ENCODE data around the gene ATP1B3. TPM values are rescaled to one million over a fixed set of nuclear protein-coding genes. Genes with fewer than 3 reads are reported as not detected.

The ATP1B3 gene
- total and polyA plus RNA-seq, 9 of the 15 experiments (the other 6 are each of a cell fraction or from before 2014, with no cell fraction given), result 48.3 to 202 (median 123) TPM

DNA sequence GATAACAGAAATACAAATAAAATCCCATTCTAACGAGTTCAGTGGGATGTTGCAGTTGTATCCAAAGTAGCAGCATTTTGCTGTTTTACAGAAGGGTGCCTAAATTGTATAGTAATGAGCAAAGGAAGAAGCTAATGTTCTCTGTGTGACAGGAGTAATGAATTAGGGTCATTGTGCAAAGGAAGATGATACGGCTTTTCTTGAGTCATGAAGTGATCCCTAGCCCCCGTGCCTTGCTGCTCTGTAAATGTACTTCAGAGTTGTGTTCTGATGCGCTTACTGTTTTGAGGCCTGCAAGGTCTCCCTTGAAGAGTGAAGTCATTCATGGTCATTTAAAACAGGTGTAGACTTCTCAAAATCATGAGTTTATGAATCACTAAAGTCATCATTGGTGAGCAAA, 37.9 kb downstream of the ATP1B3 start (continued):
- no peak for TF ChIP-seq TAF9B (IDR thresholded peaks at IDR 0.05; ENCODE audit: partially characterized antibody)
- TF ChIP-seq, protein P1, sequence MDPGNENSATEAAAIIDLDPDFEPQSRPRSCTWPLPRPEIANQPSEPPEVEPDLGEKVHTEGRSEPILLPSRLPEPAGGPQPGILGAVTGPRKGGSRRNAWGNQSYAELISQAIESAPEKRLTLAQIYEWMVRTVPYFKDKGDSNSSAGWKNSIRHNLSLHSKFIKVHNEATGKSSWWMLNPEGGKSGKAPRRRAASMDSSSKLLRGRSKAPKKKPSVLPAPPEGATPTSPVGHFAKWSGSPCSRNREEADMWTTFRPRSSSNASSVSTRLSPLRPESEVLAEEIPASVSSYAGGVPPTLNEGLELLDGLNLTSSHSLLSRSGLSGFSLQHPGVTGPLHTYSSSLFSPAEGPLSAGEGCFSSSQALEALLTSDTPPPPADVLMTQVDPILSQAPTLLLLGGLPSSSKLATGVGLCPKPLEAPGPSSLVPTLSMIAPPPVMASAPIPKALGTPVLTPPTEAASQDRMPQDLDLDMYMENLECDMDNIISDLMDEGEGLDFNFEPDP (CRISPR knock-in tag; IDR thresholded peaks at IDR 0.05), result no peak
- TF ChIP-seq, protein P2, sequence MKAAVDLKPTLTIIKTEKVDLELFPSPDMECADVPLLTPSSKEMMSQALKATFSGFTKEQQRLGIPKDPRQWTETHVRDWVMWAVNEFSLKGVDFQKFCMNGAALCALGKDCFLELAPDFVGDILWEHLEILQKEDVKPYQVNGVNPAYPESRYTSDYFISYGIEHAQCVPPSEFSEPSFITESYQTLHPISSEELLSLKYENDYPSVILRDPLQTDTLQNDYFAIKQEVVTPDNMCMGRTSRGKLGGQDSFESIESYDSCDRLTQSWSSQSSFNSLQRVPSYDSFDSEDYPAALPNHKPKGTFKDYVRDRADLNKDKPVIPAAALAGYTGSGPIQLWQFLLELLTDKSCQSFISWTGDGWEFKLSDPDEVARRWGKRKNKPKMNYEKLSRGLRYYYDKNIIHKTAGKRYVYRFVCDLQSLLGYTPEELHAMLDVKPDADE (conservative IDR thresholded peaks at IDR 0.05; ENCODE audit: control insufficient read depth, low read depth, low read length), result no peak
- no peak for TF ChIP-seq HDAC6 (IDR thresholded peaks at IDR 0.05; ENCODE audit: low read depth, low read length)
- no peak for TF ChIP-seq RHOXF2B (CRISPR knock-in tag; conservative IDR thresholded peaks at IDR 0.05)
- TF ChIP-seq ZKSCAN3 (CRISPR knock-in tag; IDR thresholded peaks at IDR 0.05), result no peak
- no peak for TF ChIP-seq FOSL1 (tag; conservative IDR thresholded peaks at IDR 0.05)
- TF ChIP-seq ZNF134 (CRISPR knock-in tag; conservative IDR thresholded peaks at IDR 0.05), result no peak
- no peak for TF ChIP-seq MBD2 (IDR thresholded peaks at IDR 0.05; ENCODE audit: borderline replicate concordance, low read depth)
- TF ChIP-seq ZNF146 (CRISPR knock-in tag; IDR thresholded peaks at IDR 0.05; ENCODE audit: unreplicated experiment), result no peak
- TF ChIP-seq, protein P3, sequence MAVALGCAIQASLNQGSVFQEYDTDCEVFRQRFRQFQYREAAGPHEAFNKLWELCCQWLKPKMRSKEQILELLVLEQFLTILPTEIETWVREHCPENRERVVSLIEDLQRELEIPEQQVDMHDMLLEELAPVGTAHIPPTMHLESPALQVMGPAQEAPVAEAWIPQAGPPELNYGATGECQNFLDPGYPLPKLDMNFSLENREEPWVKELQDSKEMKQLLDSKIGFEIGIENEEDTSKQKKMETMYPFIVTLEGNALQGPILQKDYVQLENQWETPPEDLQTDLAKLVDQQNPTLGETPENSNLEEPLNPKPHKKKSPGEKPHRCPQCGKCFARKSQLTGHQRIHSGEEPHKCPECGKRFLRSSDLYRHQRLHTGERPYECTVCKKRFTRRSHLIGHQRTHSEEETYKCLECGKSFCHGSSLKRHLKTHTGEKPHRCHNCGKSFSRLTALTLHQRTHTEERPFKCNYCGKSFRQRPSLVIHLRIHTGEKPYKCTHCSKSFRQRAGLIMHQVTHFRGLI (CRISPR knock-in tag; IDR thresholded peaks at IDR 0.05), result no peak
- no peak for TF ChIP-seq RCOR1 (IDR thresholded peaks at IDR 0.05; ENCODE audit: borderline replicate concordance in 1 of 2, low read depth in 2 of 2, low read length in 2 of 2)
- TF ChIP-seq JUNB (CRISPR knock-in tag; conservative IDR thresholded peaks at IDR 0.05), result no peak
- TF ChIP-seq EP300 (IDR thresholded peaks at IDR 0.05; ENCODE audit: low read length), result no peak
- TF ChIP-seq RBM25 (IDR thresholded peaks at IDR 0.05; ENCODE audit: low read depth, low read length, severe bottlenecking), result no peak
